ENCODE measurements around the gene PSMA4. TPM values are rescaled to one million over a fixed set of nuclear protein-coding genes. Genes with fewer than 3 reads are reported as not detected.
"Not testable (repeated sequence)": the region's sequence is repeated elsewhere in the genome, so short reads cannot be mapped to it uniquely, and the experiment has no call there.

Gene PSMA4
- total RNA-seq, 3 donors from 2014 or later, result 102 to 139 (median 138) TPM

DNA sequence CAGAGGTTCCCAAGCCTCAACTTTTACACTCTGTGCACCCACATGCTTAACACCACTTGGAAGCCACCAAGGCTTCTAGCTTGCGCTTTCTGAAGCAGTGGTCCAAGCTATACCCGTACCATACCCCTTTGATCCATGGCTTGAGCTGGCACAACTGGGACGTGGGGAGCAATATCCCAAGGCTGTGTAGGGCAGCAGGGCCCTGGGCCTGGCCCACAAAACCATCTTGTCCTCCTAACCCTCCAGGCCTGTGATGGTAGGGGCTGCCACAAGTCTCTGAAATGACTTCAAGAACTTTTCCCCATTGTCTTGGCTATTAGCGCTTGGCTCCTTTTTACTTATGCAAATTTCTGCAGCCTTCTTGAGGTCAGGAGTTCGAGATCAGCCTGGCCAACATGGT is 16.0 kb upstream of the PSMA4 start:
- Histone ChIP-seq H3K27me3 (no peaks in the 10 kb centered on the region), H3K9me3 (no peaks in the 10 kb centered on the region), H3K36me3 (no peaks in the 10 kb centered on the region), H3K27ac (no peak overlapping the region), H3K4me3 (no peak overlapping the region), H3K4me1 (no peaks in the 10 kb centered on the region)
- TF ChIP-seq, protein P1, sequence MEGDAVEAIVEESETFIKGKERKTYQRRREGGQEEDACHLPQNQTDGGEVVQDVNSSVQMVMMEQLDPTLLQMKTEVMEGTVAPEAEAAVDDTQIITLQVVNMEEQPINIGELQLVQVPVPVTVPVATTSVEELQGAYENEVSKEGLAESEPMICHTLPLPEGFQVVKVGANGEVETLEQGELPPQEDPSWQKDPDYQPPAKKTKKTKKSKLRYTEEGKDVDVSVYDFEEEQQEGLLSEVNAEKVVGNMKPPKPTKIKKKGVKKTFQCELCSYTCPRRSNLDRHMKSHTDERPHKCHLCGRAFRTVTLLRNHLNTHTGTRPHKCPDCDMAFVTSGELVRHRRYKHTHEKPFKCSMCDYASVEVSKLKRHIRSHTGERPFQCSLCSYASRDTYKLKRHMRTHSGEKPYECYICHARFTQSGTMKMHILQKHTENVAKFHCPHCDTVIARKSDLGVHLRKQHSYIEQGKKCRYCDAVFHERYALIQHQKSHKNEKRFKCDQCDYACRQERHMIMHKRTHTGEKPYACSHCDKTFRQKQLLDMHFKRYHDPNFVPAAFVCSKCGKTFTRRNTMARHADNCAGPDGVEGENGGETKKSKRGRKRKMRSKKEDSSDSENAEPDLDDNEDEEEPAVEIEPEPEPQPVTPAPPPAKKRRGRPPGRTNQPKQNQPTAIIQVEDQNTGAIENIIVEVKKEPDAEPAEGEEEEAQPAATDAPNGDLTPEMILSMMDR (IDR thresholded peaks at IDR 0.05), result no peak
- no peak for TF ChIP-seq POLR2A (IDR thresholded peaks at IDR 0.05)
- no peak for TF ChIP-seq POLR2AphosphoS5 (IDR thresholded peaks at IDR 0.05)
- no peak for DNase-seq (ENCODE audit: low spot score in 2 of 2)
- intact Hi-C loops (cut with DNase I; ENCODE audit: low total_unique reads), result no loop called here

DNA sequence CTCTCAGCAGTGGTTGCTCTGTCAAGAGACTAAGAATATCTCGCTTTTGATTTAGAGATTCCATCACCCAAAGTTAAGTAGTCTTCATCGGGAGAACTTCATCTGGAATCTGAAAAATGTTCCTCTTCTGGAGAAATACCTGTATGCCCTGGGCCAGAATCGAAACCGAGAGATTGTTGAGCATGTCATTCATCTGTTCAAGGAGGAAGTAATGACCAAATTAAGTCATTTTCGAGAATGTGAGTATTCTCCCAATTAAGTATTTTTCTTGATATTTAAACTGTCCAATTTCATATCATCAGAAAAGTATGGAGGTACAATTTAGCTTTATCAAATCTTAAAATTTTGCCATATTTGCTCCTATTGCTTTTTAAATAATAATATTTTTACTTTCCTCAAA is 12.9 kb upstream of the PSMA4 start:
- Histone ChIP-seq H3K36me3 (no peaks in the 10 kb centered on the region), H3K9me3 (no peaks in the 10 kb centered on the region), H3K4me1 (no peaks in the 10 kb centered on the region), H3K27ac (no peak overlapping the region), H3K4me3 (no peak overlapping the region), H3K27me3 (no peaks in the 10 kb centered on the region)
- intact Hi-C loops (cut with DNase I; ENCODE audit: low total_unique reads), result no loop called here
- no peak for DNase-seq (ENCODE audit: low spot score in 2 of 2)
- TF ChIP-seq, protein P1 (IDR thresholded peaks at IDR 0.05), result no peak

DNA sequence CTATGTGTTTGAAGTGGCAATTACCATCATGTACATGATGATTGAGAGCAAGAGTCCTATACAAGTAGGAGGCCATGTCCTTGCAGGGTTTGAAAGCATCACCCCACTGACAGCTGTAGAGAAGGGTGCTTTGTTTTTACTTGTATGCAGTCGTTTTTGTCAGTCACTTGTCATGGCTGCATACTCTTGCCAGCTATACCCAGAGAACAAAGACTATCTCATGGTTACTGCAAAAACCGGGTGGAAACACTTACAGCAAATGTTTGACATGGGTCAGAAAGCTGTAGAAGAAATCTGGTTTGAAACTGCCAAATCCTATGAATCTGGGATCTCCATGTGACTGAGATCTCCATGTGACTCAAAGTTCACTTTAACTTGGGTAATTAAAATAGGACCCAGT is 6.9 kb upstream of the PSMA4 start:
- Histone ChIP-seq H3K27ac (no peak overlapping the region), H3K4me3 (no peak overlapping the region), H3K4me1 (no peaks in the 10 kb centered on the region), H3K36me3 (no peaks in the 10 kb centered on the region), H3K27me3 (no peaks in the 10 kb centered on the region), H3K9me3 (no peaks in the 10 kb centered on the region)
- intact Hi-C loops (cut with DNase I; ENCODE audit: low total_unique reads), result no loop called here
- no peak for DNase-seq (ENCODE audit: low spot score in 2 of 2)
- TF ChIP-seq, protein P1 (IDR thresholded peaks at IDR 0.05), result no peak
- TF ChIP-seq POLR2AphosphoS5 (IDR thresholded peaks at IDR 0.05) (no peak), POLR2A (IDR thresholded peaks at IDR 0.05) (no peak)

DNA sequence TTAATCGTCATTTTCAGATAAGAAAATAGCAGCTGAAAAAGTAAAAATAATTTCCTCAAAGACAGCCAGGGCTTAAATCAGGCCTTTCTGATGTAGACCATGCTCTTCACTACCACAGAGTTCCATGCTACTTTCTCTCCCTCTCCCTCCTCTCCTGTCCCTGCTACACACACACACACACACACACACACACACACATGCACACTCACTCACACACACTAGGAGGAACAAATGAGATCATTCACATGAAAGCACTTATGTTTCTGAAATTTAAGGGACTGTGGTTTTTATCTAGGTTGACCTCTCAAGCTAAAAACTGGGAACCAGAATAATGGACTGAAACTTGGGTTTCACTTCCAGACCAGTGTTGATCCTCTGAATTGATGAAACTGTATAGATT is 4.1 kb upstream of the PSMA4 start:
- Histone ChIP-seq H3K4me1 (no peaks in the 10 kb centered on the region), H3K9me3 (no peaks in the 10 kb centered on the region), H3K36me3 (no peaks in the 10 kb centered on the region), H3K27ac (no peak overlapping the region), H3K4me3 (no peak overlapping the region), H3K27me3 (no peaks in the 10 kb centered on the region)
- DNase-seq (ENCODE audit: low spot score in 2 of 2), result no peak
- TF ChIP-seq POLR2AphosphoS5 (IDR thresholded peaks at IDR 0.05), result no peak
- TF ChIP-seq, protein P1 (IDR thresholded peaks at IDR 0.05), result no peak
- TF ChIP-seq POLR2A (IDR thresholded peaks at IDR 0.05), result no peak
- intact Hi-C loops (cut with DNase I; ENCODE audit: low total_unique reads), result no loop called here

DNA sequence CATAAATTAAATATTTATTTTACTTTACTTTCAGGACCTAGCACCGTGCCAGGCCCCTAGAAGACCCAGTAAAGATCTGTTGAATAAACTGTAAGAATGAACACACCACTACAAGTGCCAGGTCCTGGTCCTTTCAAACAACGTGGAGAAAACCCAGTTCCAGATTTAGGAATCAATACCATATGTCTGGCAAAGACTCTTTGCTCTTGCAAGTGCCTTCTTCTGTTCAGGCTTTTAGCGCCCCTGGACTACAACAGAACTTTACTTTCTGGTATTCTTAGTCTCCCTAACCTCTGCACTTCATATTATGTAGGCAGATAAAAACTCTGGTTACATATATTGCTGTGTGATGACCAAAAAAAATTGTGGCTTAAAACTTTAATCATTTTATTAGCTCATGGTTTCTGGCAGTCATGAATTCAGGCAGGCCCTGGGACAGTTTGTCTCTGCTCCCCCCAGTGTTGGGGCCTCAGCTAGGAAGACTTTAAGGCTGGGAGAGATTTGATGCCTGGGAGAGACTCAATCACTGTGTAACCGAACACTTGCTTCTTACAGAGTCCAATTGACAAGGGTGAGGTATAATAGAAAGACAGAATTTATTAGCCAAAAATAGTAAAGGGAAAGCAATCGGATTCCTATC is 2.9 kb upstream of the PSMA4 start:
- Histone ChIP-seq H3K4me1 (peaks cover 0 to 6% of the 10 kb centered on the region in 2 donors), H3K36me3 (no peaks in the 10 kb centered on the region), H3K4me3 (no peak overlapping the region), H3K27me3 (no peaks in the 10 kb centered on the region), H3K9me3 (no peaks in the 10 kb centered on the region), H3K27ac (peak overlapping the region in 1 of 2 donors; percentile 57)
- no peak for DNase-seq (ENCODE audit: low spot score in 2 of 2)
- intact Hi-C loops (cut with DNase I; ENCODE audit: low total_unique reads), result no loop called here
- no peak for TF ChIP-seq POLR2AphosphoS5 (IDR thresholded peaks at IDR 0.05)

DNA sequence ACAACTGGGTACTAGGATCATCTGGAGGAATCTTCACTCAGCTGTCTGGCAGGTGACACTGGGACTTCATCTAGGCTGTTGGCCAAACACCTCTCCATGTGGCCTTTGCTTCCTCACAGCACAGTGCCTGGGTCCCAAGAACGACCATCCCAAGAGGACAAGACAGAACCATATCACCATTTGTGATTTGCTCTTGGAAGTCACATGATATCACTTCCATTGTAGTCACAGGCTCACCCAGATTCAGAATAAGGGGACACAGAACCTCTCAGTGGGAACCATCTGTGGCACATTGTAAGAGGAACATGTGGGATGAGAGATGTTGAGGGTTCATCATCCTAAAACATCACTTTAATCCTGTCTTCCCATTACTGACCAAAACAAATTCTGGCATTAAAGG is 1.9 kb upstream of the PSMA4 start:
- intact Hi-C loops (cut with DNase I; ENCODE audit: low total_unique reads), result no loop called here
- DNase-seq (ENCODE audit: low spot score in 2 of 2), result no peak

DNA sequence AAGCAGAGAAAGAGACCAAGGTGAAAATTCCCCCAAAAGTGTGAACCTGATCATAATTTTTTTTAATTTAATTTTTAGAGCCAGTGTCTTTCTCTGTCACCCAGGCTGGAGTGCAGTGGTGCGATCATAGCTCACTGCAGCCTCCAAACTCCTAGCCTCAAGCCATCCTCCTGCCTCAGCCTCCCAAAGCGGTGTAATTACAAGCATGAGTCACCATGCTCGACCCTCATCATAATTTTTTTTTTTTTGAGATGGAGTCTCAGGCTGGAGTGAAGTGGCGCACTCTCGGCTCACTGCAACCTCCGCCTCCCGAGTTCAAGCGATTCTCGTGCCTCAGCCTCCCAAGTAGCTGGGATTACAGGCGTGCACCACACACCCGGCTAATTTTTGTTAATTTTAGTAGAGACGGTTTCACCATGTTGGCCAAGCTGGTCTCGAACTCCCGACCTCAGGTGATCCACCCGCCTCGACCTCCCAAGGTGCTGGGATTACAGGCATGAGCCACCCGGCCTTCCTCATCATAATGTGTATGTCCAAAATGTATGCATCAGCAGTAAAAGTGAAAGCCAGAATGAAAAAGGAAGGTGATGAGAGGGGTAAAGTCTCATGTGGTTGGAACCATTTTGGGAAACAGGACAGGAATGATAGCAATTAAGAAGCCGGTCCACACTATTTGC is 642 bp upstream of the PSMA4 start:
- DNase-seq (ENCODE audit: low spot score in 2 of 2); H3K36me3 ChIP-seq; H3K27me3 ChIP-seq; H3K9me3 ChIP-seq; H3K4me1 ChIP-seq; intact Hi-C loops (cut with DNase I; ENCODE audit: low total_unique reads): not testable (repeated sequence)
- Histone ChIP-seq H3K27ac (peak overlapping the region; percentile 95 to 96), H3K4me3 (peak overlapping the region; percentile 70 to 89 (median 85))

More for the DNA sequence above, 1.9 kb upstream of the PSMA4 start:
- Histone ChIP-seq H3K9me3 (no peaks in the 10 kb centered on the region), H3K27me3 (no peaks in the 10 kb centered on the region), H3K27ac (peak overlapping the region in 1 of 2 donors; percentile 57), H3K36me3 (no peaks in the 10 kb centered on the region), H3K4me1 (peaks cover 0 to 6% of the 10 kb centered on the region in 2 donors), H3K4me3 (no peak overlapping the region)
- TF ChIP-seq, protein P1 (IDR thresholded peaks at IDR 0.05), result no peak
- TF ChIP-seq POLR2AphosphoS5 (IDR thresholded peaks at IDR 0.05) (no peak), POLR2A (IDR thresholded peaks at IDR 0.05) (no peak)
